Measurements from ENCODE around the gene GABRB1. TPM values are rescaled to one million over a fixed set of nuclear protein-coding genes. Genes with fewer than 3 reads are reported as not detected.

The GABRB1 gene
- total RNA-seq, 4 donors from 2014 or later, result 0.13 TPM; not detected in 3

- H3K9me3 ChIP-seq, result no peaks in the 10 kb centered on the region
- TF ChIP-seq CTCF (IDR thresholded peaks at IDR 0.05) (no peak), EP300 (IDR thresholded peaks at IDR 0.05) (no peak), POLR2AphosphoS5 (IDR thresholded peaks at IDR 0.05) (no peak), POLR2A (IDR thresholded peaks at IDR 0.05; ENCODE audit: low read depth) (no peak)
- H3K36me3 ChIP-seq, result no peaks in the 10 kb centered on the region
- no peaks in the 10 kb centered on the region for H3K27me3 ChIP-seq
- no peak overlapping the region for H3K4me3 ChIP-seq
- H3K4me1 ChIP-seq, result no peaks in the 10 kb centered on the region
- DNase-seq (ENCODE audit: extremely low spot score), result no peak
- H3K27ac ChIP-seq (replicated peaks in 1 of 4), result no peak overlapping the region
- 78% methylated on average over 3 of the region's 3 CpGs for WGBS
- intact Hi-C loops (cut with DNase I), result no loop called here
Observed at GRCh38 chr4:47210828-47211227, 179.5 kb downstream of the GABRB1 start.

- Histone ChIP-seq H3K9me3 (no peaks in the 10 kb centered on the region), H3K27me3 (no peaks in the 10 kb centered on the region), H3K4me1 (no peaks in the 10 kb centered on the region), H3K4me3 (no peak overlapping the region), H3K36me3 (no peaks in the 10 kb centered on the region), H3K27ac (replicated peaks in 1 of 4) (no peak overlapping the region)
- WGBS, result 73% methylated on average over 2 of the region's 2 CpGs
- DNase-seq (ENCODE audit: extremely low spot score), result no peak
- TF ChIP-seq POLR2AphosphoS5 (IDR thresholded peaks at IDR 0.05) (no peak), CTCF (IDR thresholded peaks at IDR 0.05) (no peak), POLR2A (IDR thresholded peaks at IDR 0.05; ENCODE audit: low read depth) (no peak), EP300 (IDR thresholded peaks at IDR 0.05) (no peak)
- intact Hi-C loops (cut with DNase I), result no loop called here
Observed at GRCh38 chr4:47213106-47213505, 181.7 kb downstream of the GABRB1 start.

DNA sequence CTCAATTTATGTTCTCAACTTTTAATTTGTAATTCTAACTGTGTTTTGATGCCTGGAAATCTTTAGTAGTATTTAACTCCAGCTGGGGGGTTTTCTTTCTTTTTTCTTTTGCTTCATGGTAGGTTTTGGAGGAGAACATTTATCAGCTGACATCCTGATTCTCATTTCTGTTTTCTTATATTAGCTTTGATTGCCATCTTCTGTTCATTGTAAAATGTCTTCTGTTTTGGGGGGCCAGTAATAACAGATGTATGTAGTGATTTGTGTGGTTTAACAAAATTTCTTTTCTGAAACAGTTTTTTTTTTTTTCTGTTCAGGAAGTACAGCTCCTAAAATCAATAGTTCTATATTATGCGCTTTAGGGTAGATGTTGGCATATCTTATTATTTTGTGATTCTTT, 182.2 kb downstream of the GABRB1 start:
- H3K36me3 ChIP-seq, result no peaks in the 10 kb centered on the region
- WGBS, result 88% methylated on average over 1 of the region's 1 CpG
- H3K9me3 ChIP-seq, result no peaks in the 10 kb centered on the region
- no peak overlapping the region for H3K27ac ChIP-seq (replicated peaks in 1 of 4)
- intact Hi-C loops (cut with DNase I), result no loop called here
- TF ChIP-seq POLR2AphosphoS5 (IDR thresholded peaks at IDR 0.05), result no peak
- TF ChIP-seq CTCF (IDR thresholded peaks at IDR 0.05), result no peak
- TF ChIP-seq EP300 (IDR thresholded peaks at IDR 0.05), result no peak
- no peak for TF ChIP-seq POLR2A (IDR thresholded peaks at IDR 0.05; ENCODE audit: low read depth)
- no peaks in the 10 kb centered on the region for H3K27me3 ChIP-seq
- DNase-seq (ENCODE audit: extremely low spot score), result no peak
- H3K4me3 ChIP-seq, result no peak overlapping the region
- no peaks in the 10 kb centered on the region for H3K4me1 ChIP-seq

DNA sequence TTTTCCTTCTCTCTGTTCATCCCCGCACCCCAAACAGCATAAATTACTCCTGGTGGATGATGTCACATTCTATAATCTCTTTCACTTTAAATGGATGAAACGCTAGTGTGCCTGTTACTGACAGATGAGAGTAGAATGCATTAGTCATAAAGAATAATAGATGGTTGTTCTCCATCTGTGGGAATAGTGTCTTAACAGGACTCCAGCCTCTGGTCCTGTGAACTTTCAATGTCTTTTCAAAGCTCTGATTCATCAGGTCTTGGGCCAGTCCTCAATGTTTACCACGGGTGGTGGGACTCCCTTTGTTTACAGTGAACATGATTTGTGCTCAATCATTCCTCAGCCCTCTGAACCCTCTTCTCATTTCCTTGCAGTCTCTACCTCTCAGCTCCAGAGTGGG, 182.6 kb downstream of the GABRB1 start:
- 34% methylated on average over 3 of the region's 3 CpGs for WGBS
- Histone ChIP-seq H3K27me3 (no peaks in the 10 kb centered on the region), H3K27ac (replicated peaks in 1 of 4) (no peak overlapping the region), H3K4me3 (no peak overlapping the region), H3K36me3 (no peaks in the 10 kb centered on the region), H3K9me3 (no peaks in the 10 kb centered on the region), H3K4me1 (no peaks in the 10 kb centered on the region)
- intact Hi-C loops (cut with DNase I), result no loop called here
- TF ChIP-seq CTCF (IDR thresholded peaks at IDR 0.05) (no peak), POLR2AphosphoS5 (IDR thresholded peaks at IDR 0.05) (no peak), POLR2A (IDR thresholded peaks at IDR 0.05; ENCODE audit: low read depth) (no peak), EP300 (IDR thresholded peaks at IDR 0.05) (no peak)
- DNase-seq (ENCODE audit: extremely low spot score), result no peak

- no peaks in the 10 kb centered on the region for H3K9me3 ChIP-seq
- DNase-seq (ENCODE audit: extremely low spot score), result no peak
Observed at GRCh38 chr4:47215759-47216158, 184.4 kb downstream of the GABRB1 start.

More at GRCh38 chr4:47215759-47216158, 184.4 kb downstream of the GABRB1 start:
- no peak for TF ChIP-seq CTCF (IDR thresholded peaks at IDR 0.05)
- no peak for TF ChIP-seq POLR2A (IDR thresholded peaks at IDR 0.05; ENCODE audit: low read depth)
- intact Hi-C loops (cut with DNase I), result no loop called here
- WGBS, result 24% methylated on average over 1 of the region's 1 CpG
- Histone ChIP-seq H3K27ac (replicated peaks in 1 of 4) (no peak overlapping the region), H3K27me3 (no peaks in the 10 kb centered on the region), H3K36me3 (no peaks in the 10 kb centered on the region), H3K4me1 (no peaks in the 10 kb centered on the region), H3K4me3 (no peak overlapping the region)
